Stimulated activated naive B cell treated with anti-CD40 and anti-IgM and Interleukin-4, amounts not matched to agents 10 μg/mL and 1 μg/mL and 100 μg/mL, for 72 hours (primary cell): ENCODE data around the gene SRRM2.

Source experiments
- ATAC-seq, 2 donors: fragments of 150-1000 bp; cut with Tn5 transposase; replicated peaks; 2 replicates each; pipeline ENCODE4 v1.10.0; 2021; ENCODE audit warnings: moderate library complexity in 1 of 2
- DNase-seq: peaks from one replicate; pipeline ENCODE4 v3.0.0; 2021
- H3K27ac Mint-ChIP-seq: one replicate; pipeline ENCODE4 v1.8.0; 2022; ENCODE audit warnings: mild to moderate bottlenecking, mixed read lengths
- H3K27me3 Mint-ChIP-seq, 2 donors: one replicate each; pipeline ENCODE4 v1.8.0; 2022; ENCODE audit warnings: mixed read lengths in 2 of 2
- H3K36me3 Mint-ChIP-seq, 2 donors: one replicate each; pipeline ENCODE4 v1.8.0; 2022; ENCODE audit warnings: mixed read lengths in 2 of 2, mild to moderate bottlenecking in 1 of 2
- H3K4me1 Mint-ChIP-seq, 2 donors: one replicate each; pipeline ENCODE4 v1.8.0; 2022; ENCODE audit warnings: mixed read lengths in 2 of 2, mild to moderate bottlenecking in 1 of 2
- H3K4me3 Mint-ChIP-seq, 2 donors: one replicate each; pipeline ENCODE4 v1.8.0; 2022; ENCODE audit warnings: mild to moderate bottlenecking in 2 of 2, mixed read lengths in 2 of 2, moderate library complexity in 1 of 2
- H3K9me3 Mint-ChIP-seq, 2 donors: one replicate each; pipeline ENCODE4 v1.8.0; 2022; ENCODE audit warnings: mixed read lengths in 2 of 2, mild to moderate bottlenecking in 1 of 2

The SRRM2 gene

GRCh38 chr16:2710711-2711231, 41.7 kb upstream of the SRRM2 start:
- Mint-ChIP-seq H3K4me1 (peaks cover 17 to 29% of the 10 kb centered on the region in 2 donors), H3K9me3 (no peaks in the 10 kb centered on the region), H3K4me3 (no peak overlapping the region), H3K27me3 (peaks cover 15 to 18% of the 10 kb centered on the region in 2 donors), H3K27ac (no peak overlapping the region), H3K36me3 (peaks cover 15 to 34% of the 10 kb centered on the region in 2 donors)
- DNase-seq (no peak), ATAC-seq (peak in 1 of 2 donors; percentile 10)

GRCh38 chr16:2711370-2712062, 40.9 kb upstream of the SRRM2 start:
- ATAC-seq = no peak
- Mint-ChIP-seq H3K27me3 (peaks cover 15 to 18% of the 10 kb centered on the region in 2 donors), H3K4me1 (peaks cover 20 to 37% of the 10 kb centered on the region in 2 donors), H3K27ac (no peak overlapping the region), H3K36me3 (peaks cover 10 to 27% of the 10 kb centered on the region in 2 donors), H3K4me3 (peak overlapping the region in 1 of 2 donors; percentile 13), H3K9me3 (no peaks in the 10 kb centered on the region)
- DNase-seq = no peak

GRCh38 chr16:2712063-2712441, 40.4 kb upstream of the SRRM2 start:
- Mint-ChIP-seq H3K27me3 (peaks cover 15 to 18% of the 10 kb centered on the region in 2 donors), H3K9me3 (no peaks in the 10 kb centered on the region), H3K36me3 (peaks cover 10 to 25% of the 10 kb centered on the region in 2 donors), H3K27ac (no peak overlapping the region), H3K4me1 (peaks cover 20 to 41% of the 10 kb centered on the region in 2 donors), H3K4me3 (no peak overlapping the region)
- ATAC-seq = no peak
- no peak for DNase-seq

GRCh38 chr16:2712546-2712945, 39.9 kb upstream of the SRRM2 start:
- DNase-seq (no peak), ATAC-seq (no peak)
- H3K4me3 Mint-ChIP-seq = no peak overlapping the region
- peaks cover 20 to 42% of the 10 kb centered on the region in 2 donors for H3K4me1 Mint-ChIP-seq
- H3K36me3 Mint-ChIP-seq = peaks cover 8 to 21% of the 10 kb centered on the region in 2 donors
- no peak overlapping the region for H3K27ac Mint-ChIP-seq
- H3K27me3 Mint-ChIP-seq = peaks cover 15 to 18% of the 10 kb centered on the region in 2 donors
- no peaks in the 10 kb centered on the region for H3K9me3 Mint-ChIP-seq

- DNase-seq (no peak), ATAC-seq (no peak)
- H3K27me3 Mint-ChIP-seq = peaks cover 15 to 18% of the 10 kb centered on the region in 2 donors
- no peak overlapping the region for H3K4me3 Mint-ChIP-seq
- H3K4me1 Mint-ChIP-seq = peaks cover 23 to 51% of the 10 kb centered on the region in 2 donors
- no peaks in the 10 kb centered on the region for H3K9me3 Mint-ChIP-seq
- H3K27ac Mint-ChIP-seq = peak overlapping the region; percentile 11
- peaks cover 2 to 13% of the 10 kb centered on the region in 2 donors for H3K36me3 Mint-ChIP-seq
These were observed 38.9 kb upstream of the SRRM2 start for GRCh38 chr16:2713523-2713922.

GRCh38 chr16:2713985-2714774, 38.3 kb upstream of the SRRM2 start:
- ATAC-seq = no peak
- peak overlapping the region; percentile 11 for H3K27ac Mint-ChIP-seq

GRCh38 chr16:2715064-2715463, 37.4 kb upstream of the SRRM2 start:
- ATAC-seq = no peak
- H3K27me3 Mint-ChIP-seq = peaks cover 15 to 18% of the 10 kb centered on the region in 2 donors
- H3K4me1 Mint-ChIP-seq = peaks cover 23 to 60% of the 10 kb centered on the region in 2 donors
- H3K36me3 Mint-ChIP-seq = peaks cover 2 to 12% of the 10 kb centered on the region in 2 donors
- no peak for DNase-seq
- H3K27ac Mint-ChIP-seq = peak overlapping the region; percentile 79
- peak overlapping the region in 1 of 2 donors; percentile 4 for H3K4me3 Mint-ChIP-seq
- no peaks in the 10 kb centered on the region for H3K9me3 Mint-ChIP-seq

More at GRCh38 chr16:2713985-2714774, 38.3 kb upstream of the SRRM2 start:
- Mint-ChIP-seq H3K4me3 (no peak overlapping the region), H3K36me3 (peaks cover 2 to 12% of the 10 kb centered on the region in 2 donors), H3K27me3 (peaks cover 15 to 18% of the 10 kb centered on the region in 2 donors), H3K9me3 (no peaks in the 10 kb centered on the region), H3K4me1 (peaks cover 23 to 55% of the 10 kb centered on the region in 2 donors)
- no peak for DNase-seq

GRCh38 chr16:2715519-2715918, 36.9 kb upstream of the SRRM2 start:
- peaks cover 2 to 9% of the 10 kb centered on the region in 2 donors for H3K36me3 Mint-ChIP-seq
- DNase-seq = peak; percentile 56
- H3K27ac Mint-ChIP-seq = no peak overlapping the region
- H3K9me3 Mint-ChIP-seq = no peaks in the 10 kb centered on the region
- H3K4me3 Mint-ChIP-seq = peak overlapping the region; percentile 4 to 5
- peak; percentile 87 for ATAC-seq
- H3K27me3 Mint-ChIP-seq = peaks cover 15 to 18% of the 10 kb centered on the region in 2 donors
- peaks cover 19 to 61% of the 10 kb centered on the region in 2 donors for H3K4me1 Mint-ChIP-seq

- Mint-ChIP-seq H3K4me3 (peak overlapping the region; percentile 54 to 56), H3K4me1 (peaks cover 16 to 57% of the 10 kb centered on the region in 2 donors), H3K36me3 (peaks cover 2 to 3% of the 10 kb centered on the region in 2 donors), H3K27me3 (peaks cover 15 to 18% of the 10 kb centered on the region in 2 donors), H3K9me3 (no peaks in the 10 kb centered on the region), H3K27ac (no peak overlapping the region)
- no peak for ATAC-seq
- no peak for DNase-seq
These were observed 36.2 kb upstream of the SRRM2 start for GRCh38 chr16:2715966-2716885.

GRCh38 chr16:2716948-2717347, 35.5 kb upstream of the SRRM2 start:
- Mint-ChIP-seq H3K4me1 (peaks cover 14 to 57% of the 10 kb centered on the region in 2 donors), H3K9me3 (no peaks in the 10 kb centered on the region), H3K4me3 (no peak overlapping the region), H3K27me3 (peaks cover 15 to 18% of the 10 kb centered on the region in 2 donors), H3K36me3 (peaks cover 0 to 2% of the 10 kb centered on the region in 2 donors), H3K27ac (no peak overlapping the region)
- ATAC-seq (no peak), DNase-seq (no peak)

GRCh38 chr16:2717383-2718263, 34.8 kb upstream of the SRRM2 start:
- H3K27ac Mint-ChIP-seq = no peak overlapping the region

GRCh38 chr16:2719328-2720063, 32.9 kb upstream of the SRRM2 start:
- H3K27ac Mint-ChIP-seq = no peak overlapping the region
- no peaks in the 10 kb centered on the region for H3K9me3 Mint-ChIP-seq
- peaks cover 12 to 13% of the 10 kb centered on the region in 2 donors for H3K27me3 Mint-ChIP-seq

More at GRCh38 chr16:2717383-2718263, 34.8 kb upstream of the SRRM2 start:
- ATAC-seq = no peak
- DNase-seq = no peak
- Mint-ChIP-seq H3K4me1 (peaks cover 14 to 57% of the 10 kb centered on the region in 2 donors), H3K36me3 (peaks cover 0 to 2% of the 10 kb centered on the region in 2 donors), H3K27me3 (peaks cover 15 to 18% of the 10 kb centered on the region in 2 donors), H3K9me3 (no peaks in the 10 kb centered on the region), H3K4me3 (no peak overlapping the region)

More at GRCh38 chr16:2719328-2720063, 32.9 kb upstream of the SRRM2 start:
- Mint-ChIP-seq H3K4me1 (peaks cover 11 to 48% of the 10 kb centered on the region in 2 donors), H3K36me3 (no peaks in the 10 kb centered on the region), H3K4me3 (peak overlapping the region; percentile 60 to 89)
- no peak for DNase-seq
- no peak for ATAC-seq
